ENCODE measurements around the gene OGFOD3. TPM values are rescaled to one million over a fixed set of nuclear protein-coding genes. Genes with fewer than 3 reads are reported as not detected.

The OGFOD3 gene
- total and polyA plus RNA-seq, 4 donors, result 12.0 to 25.9 (median 19.8) TPM

DNA sequence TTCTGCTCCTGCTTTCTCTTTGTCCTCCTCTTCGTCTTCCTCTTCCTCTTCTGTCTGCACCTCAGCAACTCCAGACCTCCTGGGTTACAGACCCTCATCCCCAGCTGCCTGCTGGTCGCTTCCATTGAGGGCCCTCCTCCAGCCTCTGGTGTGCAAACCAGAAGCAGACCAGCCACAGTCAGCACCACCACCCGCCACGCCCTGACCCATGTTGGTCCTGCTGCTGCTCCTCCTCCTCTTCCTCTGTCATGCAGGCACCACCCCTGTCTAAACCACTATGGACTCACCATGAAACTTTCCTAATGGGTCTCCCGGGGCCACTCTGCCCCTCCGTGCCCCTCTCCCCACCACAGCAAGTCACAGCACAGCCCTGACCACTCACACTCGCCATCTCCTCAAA, 11.4 kb upstream of the OGFOD3 start:
- intact Hi-C loops (cut with DNase I), result no loop called here
- 80 to 84% methylated on average over 7 of the region's 7 CpGs for WGBS, 2 donors
- Histone ChIP-seq H3K36me3 (ENCODE audit: control insufficient read depth in 1 of 2, insufficient read depth in 2 of 2, low read length in 1 of 2) (no peaks in the 10 kb centered on the region), H3K27me3 (ENCODE audit: control insufficient read depth in 1 of 2, insufficient read depth in 2 of 2, low read length in 1 of 2) (no peaks in the 10 kb centered on the region), H3K4me1 (ENCODE audit: control insufficient read depth in 1 of 2, insufficient read depth in 2 of 2, low read length in 2 of 2) (no peaks in the 10 kb centered on the region), H3K9me3 (ENCODE audit: control insufficient read depth, low read length) (no peaks in the 10 kb centered on the region), H3K27ac (ENCODE audit: low read depth in 1 of 2, low read length in 2 of 2) (no peak overlapping the region), H3K4me3 (ENCODE audit: low read length in 2 of 2) (no peak overlapping the region)
- DNase-seq (no peak), ATAC-seq (ENCODE audit: low FRiP score) (no peak)

DNA sequence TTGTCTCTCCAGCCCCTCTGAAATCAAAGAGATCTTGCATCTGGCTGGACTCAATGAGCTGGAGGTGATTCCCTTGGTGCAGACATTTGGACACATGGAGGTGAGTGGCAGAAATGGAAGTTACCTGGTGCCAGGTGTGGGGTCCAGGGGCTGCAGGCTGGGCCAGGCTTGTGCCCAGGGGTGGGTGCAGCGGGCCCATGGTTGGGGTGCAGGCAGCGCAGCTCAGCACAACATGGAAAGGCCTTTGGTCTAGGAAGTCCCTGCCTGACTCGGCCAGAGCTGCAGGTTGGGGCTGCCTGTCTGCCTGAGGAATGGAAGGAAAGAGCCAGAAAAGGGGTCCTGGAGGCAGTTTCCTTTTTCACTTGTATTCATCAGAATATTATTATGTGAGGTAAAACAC, 10.2 kb upstream of the OGFOD3 start:
- WGBS, 2 donors, result 95% methylated on average over 3 of the region's 3 CpGs
- Histone ChIP-seq H3K4me1 (ENCODE audit: control insufficient read depth in 1 of 2, insufficient read depth in 2 of 2, low read length in 2 of 2) (no peaks in the 10 kb centered on the region), H3K27me3 (ENCODE audit: control insufficient read depth in 1 of 2, insufficient read depth in 2 of 2, low read length in 1 of 2) (no peaks in the 10 kb centered on the region), H3K9me3 (ENCODE audit: control insufficient read depth, low read length) (no peaks in the 10 kb centered on the region), H3K27ac (ENCODE audit: low read depth in 1 of 2, low read length in 2 of 2) (no peak overlapping the region), H3K4me3 (ENCODE audit: low read length in 2 of 2) (no peak overlapping the region), H3K36me3 (ENCODE audit: control insufficient read depth in 1 of 2, insufficient read depth in 2 of 2, low read length in 1 of 2) (no peaks in the 10 kb centered on the region)
- DNase-seq (no peak), ATAC-seq (ENCODE audit: low FRiP score) (no peak)
- intact Hi-C loops (cut with DNase I), result no loop called here

DNA sequence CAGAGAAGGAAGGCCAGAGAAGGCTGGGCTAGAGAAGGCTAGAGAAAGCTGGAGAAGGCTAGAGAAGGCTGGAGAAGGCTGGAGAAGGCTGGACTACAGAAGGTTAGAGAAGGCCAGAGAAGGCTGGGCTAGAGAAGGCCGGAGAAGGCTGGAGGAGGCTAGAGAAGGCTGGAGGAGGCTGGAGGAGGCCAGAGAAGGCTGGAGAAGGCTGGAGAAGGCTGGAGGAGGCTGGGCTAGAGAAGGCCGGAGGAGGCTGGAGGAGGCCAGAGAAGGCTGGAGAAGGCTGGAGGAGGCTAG, 6.4 kb upstream of the OGFOD3 start:
- H3K36me3 ChIP-seq (ENCODE audit: control insufficient read depth in 1 of 2, insufficient read depth in 2 of 2, low read length in 1 of 2), result no peaks in the 10 kb centered on the region
- no peaks in the 10 kb centered on the region for H3K4me1 ChIP-seq (ENCODE audit: control insufficient read depth in 1 of 2, insufficient read depth in 2 of 2, low read length in 2 of 2)
- DNase-seq, result no peak
- WGBS, 2 donors, result 95 to 100% methylated on average over 2 of the region's 2 CpGs
- ATAC-seq (ENCODE audit: low FRiP score), result no peak
- H3K9me3 ChIP-seq (ENCODE audit: control insufficient read depth, low read length), result no peaks in the 10 kb centered on the region
- no peak overlapping the region for H3K4me3 ChIP-seq (ENCODE audit: low read length in 2 of 2)
- no peaks in the 10 kb centered on the region for H3K27me3 ChIP-seq (ENCODE audit: control insufficient read depth in 1 of 2, insufficient read depth in 2 of 2, low read length in 1 of 2)
- no peak overlapping the region for H3K27ac ChIP-seq (ENCODE audit: low read depth in 1 of 2, low read length in 2 of 2)
- intact Hi-C loops (cut with DNase I), result loop anchor here in 1 of 2 donors (1.0 kb wide), 1 partner anchor 74 kb away; no protein-coding TSS in a partner anchor

DNA sequence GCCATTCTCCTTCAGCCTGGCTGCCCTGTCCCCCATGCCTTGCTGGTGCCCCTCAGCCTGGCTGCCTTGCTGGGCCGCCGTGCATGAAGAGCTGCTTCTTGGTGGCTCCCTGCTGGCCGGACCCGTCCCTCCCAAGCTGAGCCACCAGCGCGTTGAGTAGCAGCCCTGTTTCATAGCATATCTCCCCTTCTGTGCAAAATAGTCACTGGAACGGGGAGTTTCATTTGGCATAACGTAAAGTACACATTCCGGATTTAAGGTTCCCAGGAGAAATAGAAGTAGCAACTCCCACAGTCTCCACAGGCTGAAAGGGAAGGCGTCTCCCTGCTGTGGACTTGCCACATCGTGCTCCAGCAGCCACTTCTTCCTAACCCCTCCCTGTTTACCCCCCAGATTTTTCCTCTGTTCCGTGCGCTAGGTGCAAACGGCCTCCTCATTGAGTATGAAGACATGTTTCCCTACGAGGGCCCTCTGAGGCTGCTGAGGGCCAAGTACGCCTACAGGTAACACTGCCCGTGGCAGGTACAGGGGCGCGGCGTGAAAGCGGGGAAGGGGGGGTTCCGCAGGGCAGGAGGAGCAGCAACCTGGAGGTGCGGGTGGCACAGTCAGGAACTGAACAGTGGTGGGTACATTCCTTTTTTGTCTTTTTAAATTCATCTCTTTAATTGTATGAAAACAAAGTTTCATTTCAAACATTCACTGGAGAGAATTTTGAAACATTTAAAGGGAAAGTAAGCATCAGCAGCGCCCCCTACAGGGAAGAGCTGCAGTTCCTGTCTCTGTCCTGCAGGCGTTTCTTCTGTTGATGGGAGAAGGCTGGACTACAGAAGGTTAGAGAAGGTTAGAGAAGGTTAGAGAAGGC, 5.8 kb upstream of the OGFOD3 start:
- DNase-seq (peak in 1 of 2 donors; percentile 62), ATAC-seq (ENCODE audit: low FRiP score) (peak; percentile 70)
- no peak overlapping the region for H3K27ac ChIP-seq (ENCODE audit: low read depth in 1 of 2, low read length in 2 of 2)
- WGBS, 2 donors, result 41 to 47% methylated on average over 23 to 25 of the region's 25 CpGs
- intact Hi-C loops (cut with DNase I), result loop anchor here in 1 of 2 donors (1.0 kb wide), 1 partner anchor 73 kb away; no protein-coding TSS in a partner anchor
- no peaks in the 10 kb centered on the region for H3K36me3 ChIP-seq (ENCODE audit: control insufficient read depth in 1 of 2, insufficient read depth in 2 of 2, low read length in 1 of 2)
- H3K4me1 ChIP-seq (ENCODE audit: control insufficient read depth in 1 of 2, insufficient read depth in 2 of 2, low read length in 2 of 2), result no peaks in the 10 kb centered on the region
- no peaks in the 10 kb centered on the region for H3K27me3 ChIP-seq (ENCODE audit: control insufficient read depth in 1 of 2, insufficient read depth in 2 of 2, low read length in 1 of 2)
- no peaks in the 10 kb centered on the region for H3K9me3 ChIP-seq (ENCODE audit: control insufficient read depth, low read length)
- no peak overlapping the region for H3K4me3 ChIP-seq (ENCODE audit: low read length in 2 of 2)

DNA sequence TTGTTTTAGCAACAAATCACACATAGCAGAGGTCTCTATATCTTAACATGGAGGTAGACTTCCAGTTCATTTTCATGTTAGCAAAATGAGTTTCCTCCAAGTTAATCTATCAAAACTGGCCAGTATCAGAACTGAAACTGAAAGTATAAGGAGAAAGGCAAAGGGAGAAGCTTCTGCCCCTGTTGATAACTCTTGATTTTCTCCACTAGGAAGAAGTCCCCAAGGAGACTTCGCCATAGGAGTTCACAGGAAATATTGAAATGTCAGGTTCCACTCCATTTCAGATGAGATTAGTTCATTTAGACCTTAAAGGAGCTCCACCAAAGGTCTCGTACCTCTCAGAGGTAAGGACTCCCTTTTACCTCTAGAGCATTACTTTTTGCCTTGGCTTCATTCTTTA, 1.2 kb upstream of the OGFOD3 start:
- H3K4me3 ChIP-seq (ENCODE audit: low read length in 2 of 2), result no peak overlapping the region
- no peaks in the 10 kb centered on the region for H3K9me3 ChIP-seq (ENCODE audit: control insufficient read depth, low read length)
- H3K4me1 ChIP-seq (ENCODE audit: control insufficient read depth in 1 of 2, insufficient read depth in 2 of 2, low read length in 2 of 2), result no peaks in the 10 kb centered on the region
- H3K27ac ChIP-seq (ENCODE audit: low read depth in 1 of 2, low read length in 2 of 2), result no peak overlapping the region
- H3K27me3 ChIP-seq (ENCODE audit: control insufficient read depth in 1 of 2, insufficient read depth in 2 of 2, low read length in 1 of 2), result no peaks in the 10 kb centered on the region
- H3K36me3 ChIP-seq (ENCODE audit: control insufficient read depth in 1 of 2, insufficient read depth in 2 of 2, low read length in 1 of 2), result no peaks in the 10 kb centered on the region
- intact Hi-C loops (cut with DNase I), result loop anchor here (2.0 to 10.0 kb wide), 2 partner anchors 135 to 229 kb away; partner anchors contain the start of gene WDR45B (in 1 of the 2)
- no peak for ATAC-seq (ENCODE audit: low FRiP score)
- WGBS, 2 donors, result 91 to 92% methylated on average over 2 of the region's 2 CpGs
- DNase-seq, result no peak

DNA sequence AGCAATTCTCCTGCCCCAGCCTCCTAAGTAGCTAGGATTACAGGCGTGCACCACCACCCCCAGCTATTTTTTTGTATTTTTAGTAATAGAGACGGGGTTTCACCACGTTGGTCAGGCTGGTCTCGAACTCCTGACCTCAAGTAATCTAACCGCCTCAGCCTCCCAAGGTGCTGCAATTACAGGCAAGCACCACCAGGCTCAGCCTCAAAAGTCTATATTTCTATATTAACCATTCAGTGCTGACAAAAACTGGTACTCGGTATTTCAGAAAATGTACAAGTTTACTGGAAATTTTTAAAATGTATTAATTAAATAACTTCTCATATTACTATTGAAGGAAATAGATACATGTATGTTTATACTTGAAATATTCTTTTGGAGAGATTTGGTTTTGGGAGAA, 1.6 kb downstream of the OGFOD3 start:
- 89% methylated on average over 6 of the region's 6 CpGs for WGBS, 2 donors
- no peak overlapping the region for H3K4me3 ChIP-seq (ENCODE audit: low read length in 2 of 2)
- DNase-seq (no peak), ATAC-seq (ENCODE audit: low FRiP score) (no peak)
- intact Hi-C loops (cut with DNase I), result loop anchor here in 1 of 2 donors (10.0 kb wide), 1 partner anchor 138 kb away; no protein-coding TSS in a partner anchor
- H3K36me3 ChIP-seq (ENCODE audit: control insufficient read depth in 1 of 2, insufficient read depth in 2 of 2, low read length in 1 of 2), result no peaks in the 10 kb centered on the region
- no peaks in the 10 kb centered on the region for H3K27me3 ChIP-seq (ENCODE audit: control insufficient read depth in 1 of 2, insufficient read depth in 2 of 2, low read length in 1 of 2)
- no peak overlapping the region for H3K27ac ChIP-seq (ENCODE audit: low read depth in 1 of 2, low read length in 2 of 2)
- H3K4me1 ChIP-seq (ENCODE audit: control insufficient read depth in 1 of 2, insufficient read depth in 2 of 2, low read length in 2 of 2), result no peaks in the 10 kb centered on the region
- no peaks in the 10 kb centered on the region for H3K9me3 ChIP-seq (ENCODE audit: control insufficient read depth, low read length)

DNA sequence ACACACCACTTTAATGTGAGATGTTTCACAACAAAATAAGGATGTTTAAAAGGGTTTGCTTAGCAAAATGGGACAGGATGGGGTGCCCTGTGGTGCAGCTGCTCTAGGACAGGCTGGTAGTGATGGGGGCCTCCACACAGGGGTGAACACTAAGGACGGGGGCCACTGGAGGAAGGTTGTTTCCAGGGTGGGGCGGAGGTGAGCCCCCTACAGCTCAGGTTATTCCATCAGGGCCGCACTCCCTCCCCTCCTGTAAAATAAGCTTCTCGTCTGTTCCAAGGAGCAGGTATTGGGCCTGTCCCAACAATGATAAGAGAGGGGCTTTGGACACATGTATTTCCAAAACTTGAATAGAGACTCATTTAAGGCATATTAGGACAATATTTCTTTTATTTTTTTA, 2.1 kb downstream of the OGFOD3 start:
- Histone ChIP-seq H3K27me3 (ENCODE audit: control insufficient read depth in 1 of 2, insufficient read depth in 2 of 2, low read length in 1 of 2) (no peaks in the 10 kb centered on the region), H3K27ac (ENCODE audit: low read depth in 1 of 2, low read length in 2 of 2) (no peak overlapping the region), H3K36me3 (ENCODE audit: control insufficient read depth in 1 of 2, insufficient read depth in 2 of 2, low read length in 1 of 2) (no peaks in the 10 kb centered on the region), H3K4me1 (ENCODE audit: control insufficient read depth in 1 of 2, insufficient read depth in 2 of 2, low read length in 2 of 2) (no peaks in the 10 kb centered on the region), H3K4me3 (ENCODE audit: low read length in 2 of 2) (no peak overlapping the region), H3K9me3 (ENCODE audit: control insufficient read depth, low read length) (no peaks in the 10 kb centered on the region)
- ATAC-seq (ENCODE audit: low FRiP score), result no peak
- 95 to 96% methylated on average over 4 of the region's 4 CpGs for WGBS, 2 donors
- intact Hi-C loops (cut with DNase I), result loop anchor here in 1 of 2 donors (10.0 kb wide), 1 partner anchor 139 kb away; no protein-coding TSS in a partner anchor
- no peak for DNase-seq

DNA sequence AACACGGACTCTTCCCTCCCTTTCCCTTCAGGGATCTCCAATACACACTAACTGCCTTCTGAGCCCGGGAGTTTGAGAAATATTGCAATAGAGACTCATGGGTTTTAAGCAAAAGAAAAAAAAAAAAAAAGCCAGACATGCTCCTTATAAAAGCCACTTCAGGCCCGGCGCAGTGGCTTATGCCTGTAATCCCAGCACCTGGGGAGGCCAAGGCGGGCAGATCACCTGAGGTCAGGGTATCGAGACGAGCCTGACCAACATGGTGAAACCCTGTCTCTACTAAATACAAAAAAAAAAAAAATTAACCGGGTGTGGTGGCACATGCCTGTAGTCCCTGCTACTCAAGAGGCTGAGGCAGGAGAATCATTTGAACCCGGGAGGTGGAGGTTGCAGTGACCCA, 2.6 kb downstream of the OGFOD3 start:
- Histone ChIP-seq H3K4me3 (ENCODE audit: low read length in 2 of 2) (no peak overlapping the region), H3K36me3 (ENCODE audit: control insufficient read depth in 1 of 2, insufficient read depth in 2 of 2, low read length in 1 of 2) (no peaks in the 10 kb centered on the region), H3K9me3 (ENCODE audit: control insufficient read depth, low read length) (no peaks in the 10 kb centered on the region), H3K27me3 (ENCODE audit: control insufficient read depth in 1 of 2, insufficient read depth in 2 of 2, low read length in 1 of 2) (no peaks in the 10 kb centered on the region), H3K4me1 (ENCODE audit: control insufficient read depth in 1 of 2, insufficient read depth in 2 of 2, low read length in 2 of 2) (no peaks in the 10 kb centered on the region), H3K27ac (ENCODE audit: low read depth in 1 of 2, low read length in 2 of 2) (no peak overlapping the region)
- no peak for ATAC-seq (ENCODE audit: low FRiP score)
- intact Hi-C loops (cut with DNase I), result loop anchor here in 1 of 2 donors (10.0 kb wide), 1 partner anchor 139 kb away; no protein-coding TSS in a partner anchor
- DNase-seq, result no peak
- 89 to 93% methylated on average over 9 of the region's 9 CpGs for WGBS, 2 donors

DNA sequence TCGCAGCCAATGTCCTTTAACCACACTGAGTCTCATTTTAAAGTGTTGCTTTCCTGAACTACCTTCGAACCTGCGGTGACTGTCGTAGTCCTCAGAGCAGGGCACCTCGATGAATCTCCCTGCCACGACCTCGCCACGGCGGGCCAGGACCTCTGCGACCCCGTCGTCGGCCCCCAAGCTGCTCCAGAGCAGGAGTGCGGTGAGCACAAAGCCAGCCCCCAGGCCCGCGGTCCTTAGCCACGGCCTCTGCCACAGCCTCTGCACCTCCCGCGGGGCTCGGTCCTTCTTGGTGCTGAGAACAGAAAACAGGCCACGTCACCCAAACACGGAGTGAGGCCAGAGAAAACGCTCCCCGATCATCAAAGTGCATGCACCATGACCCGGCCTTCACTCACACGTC, 3.0 kb downstream of the OGFOD3 start:
- 91 to 93% methylated on average over 25 to 26 of the region's 26 CpGs for WGBS, 2 donors
- no peak for ATAC-seq (ENCODE audit: low FRiP score)
- DNase-seq, result peak in 1 of 2 donors; percentile 71
- Histone ChIP-seq H3K27me3 (ENCODE audit: control insufficient read depth in 1 of 2, insufficient read depth in 2 of 2, low read length in 1 of 2) (no peaks in the 10 kb centered on the region), H3K27ac (ENCODE audit: low read depth in 1 of 2, low read length in 2 of 2) (no peak overlapping the region), H3K4me3 (ENCODE audit: low read length in 2 of 2) (no peak overlapping the region), H3K9me3 (ENCODE audit: control insufficient read depth, low read length) (no peaks in the 10 kb centered on the region), H3K36me3 (ENCODE audit: control insufficient read depth in 1 of 2, insufficient read depth in 2 of 2, low read length in 1 of 2) (no peaks in the 10 kb centered on the region), H3K4me1 (ENCODE audit: control insufficient read depth in 1 of 2, insufficient read depth in 2 of 2, low read length in 2 of 2) (no peaks in the 10 kb centered on the region)
- intact Hi-C loops (cut with DNase I), result loop anchor here in 1 of 2 donors (10.0 kb wide), 1 partner anchor 139 kb away; no protein-coding TSS in a partner anchor

Data from aorta (tissue), 5 donors.